ENCODE measurements around the gene MUC5B.
"Not testable (repeated sequence)": the region's sequence is repeated elsewhere in the genome, so short reads cannot be mapped to it uniquely, and the experiment has no call there.

Gene MUC5B

GRCh38 chr11:1233351-1234053, 10.6 kb downstream of the MUC5B start:
- no peak for DNase-seq

DNA sequence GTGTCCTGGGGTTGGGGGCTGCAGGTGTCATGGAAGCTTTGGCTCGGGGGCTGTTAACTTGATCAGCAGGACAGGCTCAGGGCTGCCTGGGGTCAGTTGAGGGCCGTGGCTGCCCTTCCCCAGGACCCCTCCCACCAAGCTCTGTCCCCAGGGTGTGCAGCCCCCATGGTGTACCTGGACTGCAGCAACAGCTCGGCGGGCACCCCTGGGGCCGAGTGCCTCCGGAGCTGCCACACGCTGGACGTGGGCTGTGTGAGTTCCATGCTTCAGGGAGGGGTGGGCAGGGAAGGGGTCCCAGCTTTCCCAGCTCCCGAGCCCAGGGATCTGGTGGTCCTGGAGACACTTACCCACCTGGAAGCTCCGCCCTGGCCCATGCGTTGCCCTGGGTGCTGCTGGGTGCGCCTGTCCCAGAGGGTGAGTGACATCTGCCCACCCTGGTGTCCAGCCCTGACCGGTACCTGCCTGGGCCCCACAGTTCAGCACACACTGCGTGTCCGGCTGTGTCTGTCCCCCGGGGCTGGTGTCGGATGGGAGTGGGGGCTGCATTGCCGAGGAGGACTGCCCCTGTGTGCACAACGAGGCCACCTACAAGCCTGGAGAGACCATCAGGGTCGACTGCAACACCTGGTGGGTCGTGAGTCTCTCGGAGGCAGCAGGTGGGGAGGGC, 11.3 kb downstream of the MUC5B start:
- no peak for DNase-seq

GRCh38 chr11:1234771-1235305, 12.0 kb downstream of the MUC5B start:
- DNase-seq: no peak

- DNase-seq: no peak
These were observed 12.5 kb downstream of the MUC5B start for GRCh38 chr11:1235306-1235900.

- no peak for DNase-seq
These were observed 13.0 kb downstream of the MUC5B start for GRCh38 chr11:1235901-1236315.

- no peak for DNase-seq
These were observed 13.7 kb downstream of the MUC5B start for GRCh38 chr11:1236316-1237127.

- no peak for DNase-seq
These were observed 14.3 kb downstream of the MUC5B start for GRCh38 chr11:1237128-1237580.

GRCh38 chr11:1237851-1238250, 15.0 kb downstream of the MUC5B start:
- no peak for DNase-seq

- DNase-seq: no peak
These were observed 16.1 kb downstream of the MUC5B start for GRCh38 chr11:1238767-1239595.

DNA sequence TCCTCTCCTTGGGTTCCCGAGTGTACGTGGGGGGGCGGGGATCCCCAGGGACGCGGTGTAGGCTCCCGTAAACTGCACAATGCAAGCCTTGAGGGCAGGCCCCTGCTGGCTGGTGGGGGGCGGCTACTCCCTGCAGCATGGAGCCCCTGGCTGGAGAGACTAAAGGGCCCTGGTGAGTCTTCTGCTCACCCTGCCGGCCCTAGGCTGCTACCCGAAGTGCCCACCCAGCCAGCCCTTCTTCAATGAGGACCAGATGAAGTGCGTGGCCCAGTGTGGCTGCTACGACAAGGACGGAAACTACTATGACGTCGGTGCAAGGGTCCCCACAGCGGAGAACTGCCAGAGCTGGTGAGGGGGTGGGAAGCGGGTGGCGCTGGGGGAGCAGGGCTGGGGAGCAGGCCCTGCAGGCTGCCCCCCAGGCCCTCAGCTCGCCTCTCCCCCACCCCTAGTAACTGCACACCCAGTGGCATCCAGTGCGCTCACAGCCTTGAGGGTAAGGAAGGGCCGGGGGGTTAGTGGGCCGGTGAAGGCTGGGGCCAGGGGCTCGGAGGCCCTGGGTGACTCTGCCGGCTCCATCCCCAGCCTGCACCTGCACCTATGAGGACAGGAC, 16.8 kb downstream of the MUC5B start:
- DNase-seq: no peak

- no peak for DNase-seq
These were observed 17.9 kb downstream of the MUC5B start for GRCh38 chr11:1240771-1241170.

GRCh38 chr11:1241706-1242105, 18.8 kb downstream of the MUC5B start:
- no peak for DNase-seq

GRCh38 chr11:1242289-1242688, 19.4 kb downstream of the MUC5B start:
- DNase-seq: no peak

- DNase-seq: not testable (repeated sequence)
These were observed 19.9 kb downstream of the MUC5B start for GRCh38 chr11:1242751-1243150.

DNA sequence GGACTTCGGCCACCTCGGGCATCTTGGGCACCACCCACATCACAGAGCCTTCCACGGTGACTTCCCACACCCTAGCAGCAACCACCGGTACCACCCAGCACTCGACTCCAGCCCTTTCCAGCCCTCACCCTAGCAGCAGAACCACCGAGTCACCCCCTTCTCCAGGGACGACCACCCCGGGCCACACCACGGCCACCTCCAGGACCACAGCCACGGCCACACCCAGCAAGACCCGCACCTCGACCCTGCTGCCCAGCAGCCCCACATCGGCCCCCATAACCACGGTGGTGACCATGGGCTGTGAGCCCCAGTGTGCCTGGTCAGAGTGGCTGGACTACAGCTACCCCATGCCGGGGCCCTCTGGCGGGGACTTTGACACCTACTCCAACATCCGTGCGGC, 20.7 kb downstream of the MUC5B start:
- DNase-seq: not testable (repeated sequence)

- DNase-seq: not testable (repeated sequence)
These were observed 21.7 kb downstream of the MUC5B start for GRCh38 chr11:1244557-1244956.

DNA sequence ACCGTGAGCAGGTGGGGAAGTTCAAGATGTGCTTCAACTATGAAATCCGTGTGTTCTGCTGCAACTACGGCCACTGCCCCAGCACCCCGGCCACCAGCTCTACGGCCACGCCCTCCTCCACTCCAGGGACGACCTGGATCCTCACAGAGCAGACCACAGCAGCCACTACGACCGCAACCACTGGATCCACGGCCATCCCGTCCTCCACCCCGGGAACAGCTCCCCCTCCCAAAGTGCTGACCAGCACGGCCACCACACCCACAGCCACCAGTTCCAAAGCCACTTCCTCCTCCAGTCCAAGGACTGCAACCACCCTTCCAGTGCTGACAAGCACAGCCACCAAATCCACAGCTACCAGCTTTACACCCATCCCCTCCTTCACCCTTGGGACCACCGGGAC, 22.9 kb downstream of the MUC5B start:
- not testable (repeated sequence) for DNase-seq

GRCh38 chr11:1246301-1246700, 23.4 kb downstream of the MUC5B start:
- not testable (repeated sequence) for DNase-seq

- DNase-seq: not testable (repeated sequence)
These were observed 24.2 kb downstream of the MUC5B start for GRCh38 chr11:1247026-1247425.

GRCh38 chr11:1248951-1249350, 26.1 kb downstream of the MUC5B start:
- DNase-seq: not testable (repeated sequence)

DNA sequence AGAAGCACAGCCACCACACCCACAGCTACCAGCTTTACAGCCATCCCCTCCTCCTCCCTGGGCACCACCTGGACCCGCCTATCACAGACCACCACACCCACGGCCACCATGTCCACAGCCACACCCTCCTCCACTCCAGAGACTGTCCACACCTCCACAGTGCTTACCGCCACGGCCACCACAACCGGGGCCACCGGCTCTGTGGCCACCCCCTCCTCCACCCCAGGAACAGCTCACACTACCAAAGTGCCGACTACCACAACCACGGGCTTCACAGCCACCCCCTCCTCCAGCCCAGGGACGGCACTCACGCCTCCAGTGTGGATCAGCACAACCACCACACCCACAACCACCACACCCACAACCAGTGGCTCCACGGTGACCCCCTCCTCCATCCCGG, 27.5 kb downstream of the MUC5B start:
- DNase-seq: not testable (repeated sequence)

All from inflammatory macrophage treated with lipopolysaccharide for 4 hours (primary cell).